ENCODE results near the gene GLYATL2. TPM values are rescaled to one million over a fixed set of nuclear protein-coding genes. Genes with fewer than 3 reads are reported as not detected.

The GLYATL2 gene
- total RNA-seq, 1 donor from 2014 or later: 0.44 TPM

- Histone ChIP-seq H3K27me3 (ENCODE audit: low read depth) (peaks cover 12% of the 10 kb centered on the region), H3K4me3 (no peak overlapping the region), H3K4me1 (no peaks in the 10 kb centered on the region), H3K9me3 (replicated peaks) (no peaks in the 10 kb centered on the region), H3K36me3 (no peaks in the 10 kb centered on the region), H3K27ac (replicated peaks) (no peak overlapping the region)
- intact Hi-C loops (cut with micrococcal nuclease): no loop called here
- no peak for DNase-seq
- TF ChIP-seq CTCF (IDR thresholded peaks at IDR 0.05; ENCODE audit: borderline replicate concordance): no peak
Observed at GRCh38 chr11:58786693-58787092, 57.8 kb downstream of the GLYATL2 start.

- no peaks in the 10 kb centered on the region for H3K36me3 ChIP-seq
- no peak for TF ChIP-seq CTCF (IDR thresholded peaks at IDR 0.05; ENCODE audit: borderline replicate concordance)
- no peaks in the 10 kb centered on the region for H3K4me1 ChIP-seq
- intact Hi-C loops (cut with micrococcal nuclease): no loop called here
- H3K4me3 ChIP-seq: no peak overlapping the region
- no peak for DNase-seq
- H3K9me3 ChIP-seq (replicated peaks): no peaks in the 10 kb centered on the region
- H3K27me3 ChIP-seq (ENCODE audit: low read depth): peaks cover 15% of the 10 kb centered on the region
- no peak overlapping the region for H3K27ac ChIP-seq (replicated peaks)
Observed at GRCh38 chr11:58784995-58785394, 59.5 kb downstream of the GLYATL2 start.

Other genes with a start within 250 kb of the GLYATL2 start
- gene CNTF, start 222.0 kb downstream of the GLYATL2 start, total RNA-seq: 0.93 TPM
- not detected for gene GLYAT, start 112.8 kb downstream of the GLYATL2 start, total RNA-seq
- not detected for gene GLYATL1, start 94.8 kb upstream of the GLYATL2 start, total RNA-seq
- gene GLYATL1B, start 241.6 kb upstream of the GLYATL2 start, total RNA-seq: not detected

Measured in left ventricle myocardium inferior (tissue), 1 donor.